ENCODE measurements around the gene UBP1. TPM values are rescaled to one million over a fixed set of nuclear protein-coding genes. Genes with fewer than 3 reads are reported as not detected.

UBP1 gene
- total and polyA plus RNA-seq, 9 of the 15 experiments (the other 6 are each of a cell fraction or from before 2014, with no cell fraction given), result 13.6 to 143 (median 79.6) TPM

GRCh38 chr3:33438284-33438668 is 1.9 kb downstream of the UBP1 start (continued):
- TF ChIP-seq C11orf30 (IDR thresholded peaks at IDR 0.05; ENCODE audit: low read depth) (peak; percentile 57), BHLHE40 (IDR thresholded peaks at IDR 0.05; ENCODE audit: low read length) (peak; percentile 66), L3MBTL2 (IDR thresholded peaks at IDR 0.05) (peak; percentile 39; the same call in 1 of the 2 replicates), TFAP4 (CRISPR knock-in tag; IDR thresholded peaks at IDR 0.05; ENCODE audit: borderline replicate concordance) (peak; percentile 67; the same call in 1 of the 2 replicates), CBX3 (IDR thresholded peaks at IDR 0.05; ENCODE audit: borderline replicate concordance in 1 of 2, low read length in 2 of 2) (peak in 1 of 2 experiments; percentile 41; a peak in 1 of 3 replicates), SNIP1 (IDR thresholded peaks at IDR 0.05; ENCODE audit: low read depth) (no peak), HDAC1 (IDR thresholded peaks at IDR 0.05) (peak in 1 of 2 experiments; percentile 76; a peak in 2 of 4 replicates), MXI1 (IDR thresholded peaks at IDR 0.05; ENCODE audit: low read depth, low read length) (peak; percentile 42; the same call in 1 of the 2 replicates), ZNF316 (IDR thresholded peaks at IDR 0.05) (peak; percentile 76), RFX5 (IDR thresholded peaks at IDR 0.05; ENCODE audit: low read depth, low read length) (0 out of 2 replicates have a peak, but pooled peaks have one; percentile 24), MAFK (IDR thresholded peaks at IDR 0.05; ENCODE audit: low read length) (peak; percentile 50; the same call in 1 of the 2 replicates), MAFF (IDR thresholded peaks at IDR 0.05; ENCODE audit: low read length) (peak; percentile 43; the same call in 1 of the 2 replicates), FOXK2 (conservative IDR thresholded peaks at IDR 0.05 in 1 of 2, IDR thresholded peaks at IDR 0.05 in 1 of 2; ENCODE audit: low read depth in 2 of 2) (peak in 1 of 2 experiments; percentile 21; a peak in 1 of 4 replicates), MGA (IDR thresholded peaks at IDR 0.05) (peak; percentile 29; the same call in 1 of the 2 replicates)
